Upper lobe of left lung (tissue), 6 donors: ENCODE measurements around the gene SPOCK3. TPM values are rescaled to one million over a fixed set of nuclear protein-coding genes. Genes with fewer than 3 reads are reported as not detected.

Source experiments
- ATAC-seq, 2 donors: fragments of 200-7000 bp; cut with Tn5 transposase; one replicate each; pipeline ENCODE4 v1.9.1; 2022; ENCODE audit warnings: mild to moderate bottlenecking in 2 of 2, moderate library complexity in 2 of 2; ENCODE audit not compliant: low FRiP score in 2 of 2
- DNase-seq, 2 donors: peaks; one replicate each; pipeline ENCODE4 v3.0.0-alpha.2; 2019 to 2020
- H3K27ac ChIP-seq, 4 donors: fragments of 200-600 bp; sonication (generic); one replicate each; pipeline ENCODE4 v1.5.1; 2016 to 2019
- H3K27me3 ChIP-seq, 4 donors: fragments of 200-600 bp; sonication (generic); one replicate each; pipeline ENCODE4 v1.5.1; 2017 to 2019
- H3K36me3 ChIP-seq, 4 donors: fragments of 200-600 bp; sonication (generic); one replicate each; pipeline ENCODE4 v1.5.1; 2016 to 2019
- H3K4me1 ChIP-seq, 4 donors: fragments of 200-600 bp; sonication (generic); one replicate each; pipeline ENCODE4 v1.5.1; 2018 to 2019
- H3K4me3 ChIP-seq, 4 donors: fragments of 200-600 bp; sonication (generic); one replicate each; pipeline ENCODE4 v1.5.1; 2017 to 2019; ENCODE audit warnings: mild to moderate bottlenecking in 2 of 4, moderate library complexity in 1 of 4
- H3K9me3 ChIP-seq, 4 donors: fragments of 200-600 bp; sonication (generic); one replicate each; pipeline ENCODE4 v1.5.1; 2018 to 2019
- EP300 ChIP-seq, 4 donors: sonication (generic); formaldehyde crosslinking; IDR thresholded peaks; one replicate each; pipeline ENCODE4 v1.5.1; 2017; ENCODE audit warnings: antibody characterized with exemption in 4 of 4, control low read depth in 2 of 4
- POLR2A ChIP-seq, 4 donors: fragments of 450-650 bp; IDR thresholded peaks; one replicate each; pipeline ENCODE4 v1.5.1; 2016 to 2017; ENCODE audit warnings: antibody characterized with exemption in 4 of 4, mild to moderate bottlenecking in 2 of 4
- POLR2AphosphoS5 ChIP-seq, 2 donors: sonication (generic); formaldehyde crosslinking; IDR thresholded peaks; one replicate each; pipeline ENCODE4 v1.5.1; 2017; ENCODE audit warnings: antibody characterized with exemption in 2 of 2
- WGBS, 2 donors: methylation state at CpG; one replicate each; pipeline ENCODE4 v1.1.5; 2017 to 2018; 5-methylcytosine and 5-hydroxymethylcytosine counted together
- total RNA-seq, 6 donors: library from RNA; depleted of rRNA in 4 of 6; stranded (reverse); fragments of >200 nt in 4 of 6; gene quantifications; one replicate each; pipeline versions ENCODE4 v1.1.0 to v1.2.1, GENCODE V29; 2016 to 2021
- TF ChIP-seq, protein P1 (sequence below), 6 experiments: fragments of 450-650 bp in 4 of 6; fragments of 200-600 bp in 2 of 6; sonication (generic) in 2 of 6; IDR thresholded peaks; one replicate each; pipeline ENCODE4 v1.5.1; 2016 to 2019; ENCODE audit warnings: antibody characterized with exemption in 6 of 6
- donor health status: DM: no; HTN: no; CAD: no; lungs with moderate emphysema.
- donor health status: DM: no; HTN: yes; CAD: no; lungs with severe emphysema.

SPOCK3 gene
- total RNA-seq, 6 donors from 2014 or later = 0.15 to 5.2 (median 0.22) TPM; not detected in 2

DNA sequence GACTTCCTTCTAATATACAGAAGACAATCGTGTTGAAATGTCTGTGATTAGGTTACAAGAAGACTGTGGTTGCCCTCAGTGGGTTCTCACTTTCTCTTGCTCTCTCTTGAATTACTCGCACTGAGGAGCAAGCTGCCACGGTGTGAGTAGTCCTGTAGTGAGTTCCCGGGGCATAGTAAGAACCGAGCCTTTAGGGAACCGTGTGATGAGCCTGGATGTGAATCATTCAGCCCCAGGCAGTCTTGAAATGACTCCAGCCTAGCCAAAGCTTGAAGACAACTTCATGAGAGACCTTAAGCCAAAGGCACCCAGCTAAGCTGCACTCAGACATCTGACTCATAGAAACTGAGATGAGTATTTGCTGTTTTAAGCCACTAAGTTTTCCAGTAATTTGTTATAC lies 292.7 kb downstream of the SPOCK3 start:
- no peak for ATAC-seq
- no peak for DNase-seq
- H3K36me3 ChIP-seq = no peaks in the 10 kb centered on the region
- H3K27ac ChIP-seq = no peak overlapping the region
- no peaks in the 10 kb centered on the region for H3K4me1 ChIP-seq
- TF ChIP-seq POLR2AphosphoS5 (IDR thresholded peaks at IDR 0.05) = no peak
- TF ChIP-seq, protein P1, sequence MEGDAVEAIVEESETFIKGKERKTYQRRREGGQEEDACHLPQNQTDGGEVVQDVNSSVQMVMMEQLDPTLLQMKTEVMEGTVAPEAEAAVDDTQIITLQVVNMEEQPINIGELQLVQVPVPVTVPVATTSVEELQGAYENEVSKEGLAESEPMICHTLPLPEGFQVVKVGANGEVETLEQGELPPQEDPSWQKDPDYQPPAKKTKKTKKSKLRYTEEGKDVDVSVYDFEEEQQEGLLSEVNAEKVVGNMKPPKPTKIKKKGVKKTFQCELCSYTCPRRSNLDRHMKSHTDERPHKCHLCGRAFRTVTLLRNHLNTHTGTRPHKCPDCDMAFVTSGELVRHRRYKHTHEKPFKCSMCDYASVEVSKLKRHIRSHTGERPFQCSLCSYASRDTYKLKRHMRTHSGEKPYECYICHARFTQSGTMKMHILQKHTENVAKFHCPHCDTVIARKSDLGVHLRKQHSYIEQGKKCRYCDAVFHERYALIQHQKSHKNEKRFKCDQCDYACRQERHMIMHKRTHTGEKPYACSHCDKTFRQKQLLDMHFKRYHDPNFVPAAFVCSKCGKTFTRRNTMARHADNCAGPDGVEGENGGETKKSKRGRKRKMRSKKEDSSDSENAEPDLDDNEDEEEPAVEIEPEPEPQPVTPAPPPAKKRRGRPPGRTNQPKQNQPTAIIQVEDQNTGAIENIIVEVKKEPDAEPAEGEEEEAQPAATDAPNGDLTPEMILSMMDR (IDR thresholded peaks at IDR 0.05) = no peak
- TF ChIP-seq EP300 (IDR thresholded peaks at IDR 0.05) = no peak
- TF ChIP-seq POLR2A (IDR thresholded peaks at IDR 0.05) = no peak
- 70 to 79% methylated on average over 6 of the region's 6 CpGs for WGBS, 2 donors
- H3K27me3 ChIP-seq = no peaks in the 10 kb centered on the region
- H3K4me3 ChIP-seq = no peak overlapping the region
- H3K9me3 ChIP-seq = no peaks in the 10 kb centered on the region

DNA sequence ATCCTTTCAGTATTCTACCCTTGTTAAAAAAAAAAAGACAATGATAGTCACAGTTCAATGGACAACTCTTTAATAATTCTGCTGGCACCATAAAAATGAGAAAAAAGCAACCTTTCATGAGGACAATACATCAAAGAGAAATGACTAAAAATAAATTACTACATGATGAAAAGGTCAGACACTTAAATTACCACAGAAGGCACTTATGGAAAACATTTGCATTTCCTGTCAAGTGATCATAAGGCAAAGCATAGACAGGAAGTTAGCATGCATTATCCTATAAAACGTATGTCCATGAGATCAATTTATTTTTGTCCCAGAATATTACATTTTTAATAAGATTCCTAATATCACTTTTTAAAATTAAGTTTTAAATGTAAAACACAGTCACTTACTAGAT lies 303.8 kb downstream of the SPOCK3 start:
- ATAC-seq = no peak
- 40 to 58% methylated on average over 1 of the region's 1 CpG for WGBS, 2 donors
- DNase-seq = no peak
- Histone ChIP-seq H3K9me3 (no peaks in the 10 kb centered on the region), H3K4me1 (no peaks in the 10 kb centered on the region), H3K27ac (no peak overlapping the region), H3K4me3 (no peak overlapping the region), H3K36me3 (no peaks in the 10 kb centered on the region), H3K27me3 (no peaks in the 10 kb centered on the region)
- no peak for TF ChIP-seq EP300 (IDR thresholded peaks at IDR 0.05)
- TF ChIP-seq, protein P1 (IDR thresholded peaks at IDR 0.05) = no peak
- no peak for TF ChIP-seq POLR2AphosphoS5 (IDR thresholded peaks at IDR 0.05)
- no peak for TF ChIP-seq POLR2A (IDR thresholded peaks at IDR 0.05)

DNA sequence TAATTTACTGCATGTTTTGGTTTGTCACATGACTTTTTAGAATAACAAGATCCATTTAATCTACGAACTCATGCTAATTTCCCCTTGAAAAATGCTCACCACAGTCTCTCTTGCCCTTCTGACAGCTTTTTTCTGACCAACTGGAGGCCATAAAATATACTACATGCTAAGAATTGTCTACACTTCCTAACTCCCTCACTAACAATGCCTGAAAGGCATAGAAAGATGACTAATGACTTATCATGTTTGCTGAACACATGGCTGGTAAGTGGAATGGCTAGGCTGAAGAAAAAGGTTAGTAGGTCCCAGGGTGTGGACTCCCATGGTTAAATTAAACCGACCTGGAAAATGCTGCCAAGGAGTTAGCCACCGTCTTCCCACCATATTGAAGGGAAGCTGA lies 309.9 kb downstream of the SPOCK3 start:
- Histone ChIP-seq H3K27me3 (no peaks in the 10 kb centered on the region), H3K9me3 (no peaks in the 10 kb centered on the region), H3K36me3 (no peaks in the 10 kb centered on the region), H3K27ac (no peak overlapping the region), H3K4me3 (no peak overlapping the region), H3K4me1 (no peaks in the 10 kb centered on the region)
- DNase-seq (no peak), ATAC-seq (no peak)
- TF ChIP-seq POLR2A (IDR thresholded peaks at IDR 0.05) = no peak
- no peak for TF ChIP-seq POLR2AphosphoS5 (IDR thresholded peaks at IDR 0.05)
- WGBS, 2 donors = 60 to 68% methylated on average over 3 of the region's 3 CpGs

DNA sequence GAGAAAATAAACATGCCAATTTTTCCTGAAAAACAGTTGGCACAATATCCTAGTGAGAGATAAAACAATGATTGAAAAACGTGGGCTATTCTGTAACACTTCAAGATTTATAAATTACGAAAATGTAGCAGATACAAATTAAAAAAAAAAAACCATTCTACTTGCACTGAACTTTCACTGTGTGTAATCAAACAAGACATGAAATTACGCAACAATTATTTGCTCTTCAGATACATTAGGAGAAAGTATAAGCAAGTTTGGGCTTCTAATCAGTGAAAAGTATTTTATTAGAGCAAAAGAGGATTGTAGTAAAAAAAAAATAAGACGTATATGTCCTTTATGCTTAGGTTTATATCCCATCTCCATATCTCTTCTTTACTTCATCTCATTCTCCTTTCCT lies 320.4 kb downstream of the SPOCK3 start:
- 49 to 54% methylated on average over 4 of the region's 4 CpGs for WGBS, 2 donors
- ATAC-seq = no peak

DNA sequence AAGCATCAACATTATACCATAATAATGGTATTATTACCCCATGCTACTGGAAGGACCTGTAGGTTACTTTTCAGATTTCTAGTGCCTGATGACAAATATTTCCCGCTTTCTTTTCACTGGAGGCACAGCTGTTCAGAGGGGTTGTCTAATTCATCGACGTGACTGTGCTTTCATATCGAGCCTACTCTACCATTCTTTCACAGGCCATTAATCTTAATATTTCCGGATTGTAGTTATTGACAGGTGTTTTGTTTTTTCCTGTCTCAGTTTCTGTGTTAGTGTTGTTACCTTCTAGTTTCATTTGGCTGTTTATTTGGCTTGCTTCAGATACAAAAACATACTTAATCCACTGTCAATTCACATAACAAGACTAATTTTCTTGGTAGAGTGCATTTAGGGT lies 330.9 kb downstream of the SPOCK3 start:
- no peak for ATAC-seq

More for the DNA sequence above, 320.4 kb downstream of the SPOCK3 start:
- Histone ChIP-seq H3K27ac (no peak overlapping the region), H3K9me3 (no peaks in the 10 kb centered on the region), H3K4me1 (no peaks in the 10 kb centered on the region), H3K4me3 (no peak overlapping the region), H3K36me3 (no peaks in the 10 kb centered on the region), H3K27me3 (no peaks in the 10 kb centered on the region)
- DNase-seq = no peak
- TF ChIP-seq, protein P1 (IDR thresholded peaks at IDR 0.05) = no peak
- TF ChIP-seq POLR2A (IDR thresholded peaks at IDR 0.05) = no peak
- no peak for TF ChIP-seq POLR2AphosphoS5 (IDR thresholded peaks at IDR 0.05)
- TF ChIP-seq EP300 (IDR thresholded peaks at IDR 0.05) = no peak

More for the DNA sequence above, 330.9 kb downstream of the SPOCK3 start:
- H3K27ac ChIP-seq = no peak overlapping the region
- H3K4me1 ChIP-seq = no peaks in the 10 kb centered on the region
- 66 to 67% methylated on average over 5 of the region's 5 CpGs for WGBS, 2 donors
- H3K36me3 ChIP-seq = no peaks in the 10 kb centered on the region
- no peaks in the 10 kb centered on the region for H3K27me3 ChIP-seq
- no peaks in the 10 kb centered on the region for H3K9me3 ChIP-seq
- TF ChIP-seq, protein P1 (IDR thresholded peaks at IDR 0.05) = no peak
- TF ChIP-seq EP300 (IDR thresholded peaks at IDR 0.05) (no peak), POLR2A (IDR thresholded peaks at IDR 0.05) (no peak), POLR2AphosphoS5 (IDR thresholded peaks at IDR 0.05) (no peak)
- no peak for DNase-seq
- H3K4me3 ChIP-seq = no peak overlapping the region
